HG02981 (cell line): ENCODE data around the gene NTF3.

Experiments
- ATAC-seq: cut with Tn5 transposase; IDR thresholded peaks from one replicate; pipeline ENCODE4 v1.9.1; 2021; ENCODE audit warnings: mild to moderate bottlenecking, moderate library complexity; ENCODE audit not compliant: unreplicated experiment

Gene NTF3

GRCh38 chr12:5509102-5509501, 77.2 kb downstream of the NTF3 start:
- ATAC-seq, result no peak

- no peak for ATAC-seq
These were observed 77.6 kb downstream of the NTF3 start for GRCh38 chr12:5509557-5509956.

GRCh38 chr12:5510251-5510805, 78.4 kb downstream of the NTF3 start:
- ATAC-seq, result no peak

- no peak for ATAC-seq
These were observed 79.3 kb downstream of the NTF3 start for GRCh38 chr12:5511256-5511643.

- no peak for ATAC-seq
These were observed 80.0 kb downstream of the NTF3 start for GRCh38 chr12:5511644-5512600.

- no peak for ATAC-seq
These were observed 80.7 kb downstream of the NTF3 start for GRCh38 chr12:5512601-5512970.

- ATAC-seq, result no peak
These were observed 81.5 kb downstream of the NTF3 start for GRCh38 chr12:5513406-5513805.

GRCh38 chr12:5514016-5514415, 82.1 kb downstream of the NTF3 start:
- no peak for ATAC-seq

- no peak for ATAC-seq
These were observed 82.6 kb downstream of the NTF3 start for GRCh38 chr12:5514545-5514944.

- ATAC-seq, result no peak
These were observed 83.5 kb downstream of the NTF3 start for GRCh38 chr12:5515458-5515857.

GRCh38 chr12:5516371-5517241, 84.7 kb downstream of the NTF3 start:
- no peak for ATAC-seq

- ATAC-seq, result no peak
These were observed 86.9 kb downstream of the NTF3 start for GRCh38 chr12:5518584-5519365.

- ATAC-seq, result no peak
These were observed 88.1 kb downstream of the NTF3 start for GRCh38 chr12:5520037-5520436.

- ATAC-seq, result no peak
These were observed 88.9 kb downstream of the NTF3 start for GRCh38 chr12:5520831-5521230.

GRCh38 chr12:5521456-5522325, 89.8 kb downstream of the NTF3 start:
- no peak for ATAC-seq

- no peak for ATAC-seq
These were observed 90.8 kb downstream of the NTF3 start for GRCh38 chr12:5522432-5523335.

- no peak for ATAC-seq
These were observed 91.6 kb downstream of the NTF3 start for GRCh38 chr12:5523396-5524115.

GRCh38 chr12:5524116-5524768, 92.3 kb downstream of the NTF3 start:
- no peak for ATAC-seq
